Measurements from ENCODE around the gene ZNF841. TPM values are rescaled to one million over a fixed set of nuclear protein-coding genes. Genes with fewer than 3 reads are reported as not detected.

Gene ZNF841
- total and polyA plus RNA-seq, 9 of the 15 experiments (the other 6 are each of a cell fraction or from before 2014, with no cell fraction given): 3.1 to 17.1 (median 11.0) TPM

DNA sequence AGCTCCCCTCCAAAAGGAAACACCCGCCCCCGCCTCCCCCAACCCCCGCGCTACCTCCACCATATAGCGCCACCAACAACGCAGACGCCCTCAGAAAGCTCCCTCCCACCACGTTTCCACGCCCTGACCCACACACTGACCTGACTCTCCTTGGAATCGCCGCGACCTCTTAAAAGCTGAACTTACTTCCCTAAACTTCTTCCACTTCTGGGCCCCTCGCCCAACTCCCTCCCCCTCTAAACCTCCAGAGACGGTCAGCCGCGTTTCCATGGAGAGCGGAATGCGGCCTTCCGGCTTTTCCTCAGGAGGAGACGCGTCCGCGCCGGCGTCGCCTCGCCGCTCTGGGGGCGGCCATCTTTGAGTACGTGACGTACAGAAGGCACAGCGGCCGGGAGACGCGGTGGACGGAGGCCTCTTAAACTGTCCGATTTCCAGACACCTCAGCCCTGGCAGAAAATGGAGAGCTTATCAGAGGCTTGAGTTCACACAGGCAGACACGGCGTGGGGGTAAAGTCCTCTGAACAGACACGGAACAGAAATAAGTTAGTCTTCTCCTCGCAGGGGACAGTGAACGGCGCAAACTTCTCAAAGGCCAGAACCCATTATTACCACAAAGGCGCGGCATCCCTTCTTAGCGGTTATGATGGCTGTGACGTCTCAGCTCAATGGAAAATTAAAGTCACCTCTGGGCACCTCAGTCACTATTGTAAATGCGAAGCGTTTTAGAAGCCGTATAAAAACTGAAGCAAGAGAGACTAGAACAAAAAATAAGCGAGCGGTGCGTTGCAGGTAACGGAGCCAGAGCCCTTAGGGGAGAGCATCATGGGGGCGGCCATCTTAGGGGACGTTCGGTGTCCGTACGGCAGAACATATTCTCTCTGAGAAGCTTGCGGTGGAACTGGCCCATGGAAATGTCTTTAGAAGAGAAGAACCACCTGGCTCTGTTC lies 46.7 kb downstream of the ZNF841 start, which contains the start of gene ZNF432 (continued):
- TF ChIP-seq, protein P1, sequence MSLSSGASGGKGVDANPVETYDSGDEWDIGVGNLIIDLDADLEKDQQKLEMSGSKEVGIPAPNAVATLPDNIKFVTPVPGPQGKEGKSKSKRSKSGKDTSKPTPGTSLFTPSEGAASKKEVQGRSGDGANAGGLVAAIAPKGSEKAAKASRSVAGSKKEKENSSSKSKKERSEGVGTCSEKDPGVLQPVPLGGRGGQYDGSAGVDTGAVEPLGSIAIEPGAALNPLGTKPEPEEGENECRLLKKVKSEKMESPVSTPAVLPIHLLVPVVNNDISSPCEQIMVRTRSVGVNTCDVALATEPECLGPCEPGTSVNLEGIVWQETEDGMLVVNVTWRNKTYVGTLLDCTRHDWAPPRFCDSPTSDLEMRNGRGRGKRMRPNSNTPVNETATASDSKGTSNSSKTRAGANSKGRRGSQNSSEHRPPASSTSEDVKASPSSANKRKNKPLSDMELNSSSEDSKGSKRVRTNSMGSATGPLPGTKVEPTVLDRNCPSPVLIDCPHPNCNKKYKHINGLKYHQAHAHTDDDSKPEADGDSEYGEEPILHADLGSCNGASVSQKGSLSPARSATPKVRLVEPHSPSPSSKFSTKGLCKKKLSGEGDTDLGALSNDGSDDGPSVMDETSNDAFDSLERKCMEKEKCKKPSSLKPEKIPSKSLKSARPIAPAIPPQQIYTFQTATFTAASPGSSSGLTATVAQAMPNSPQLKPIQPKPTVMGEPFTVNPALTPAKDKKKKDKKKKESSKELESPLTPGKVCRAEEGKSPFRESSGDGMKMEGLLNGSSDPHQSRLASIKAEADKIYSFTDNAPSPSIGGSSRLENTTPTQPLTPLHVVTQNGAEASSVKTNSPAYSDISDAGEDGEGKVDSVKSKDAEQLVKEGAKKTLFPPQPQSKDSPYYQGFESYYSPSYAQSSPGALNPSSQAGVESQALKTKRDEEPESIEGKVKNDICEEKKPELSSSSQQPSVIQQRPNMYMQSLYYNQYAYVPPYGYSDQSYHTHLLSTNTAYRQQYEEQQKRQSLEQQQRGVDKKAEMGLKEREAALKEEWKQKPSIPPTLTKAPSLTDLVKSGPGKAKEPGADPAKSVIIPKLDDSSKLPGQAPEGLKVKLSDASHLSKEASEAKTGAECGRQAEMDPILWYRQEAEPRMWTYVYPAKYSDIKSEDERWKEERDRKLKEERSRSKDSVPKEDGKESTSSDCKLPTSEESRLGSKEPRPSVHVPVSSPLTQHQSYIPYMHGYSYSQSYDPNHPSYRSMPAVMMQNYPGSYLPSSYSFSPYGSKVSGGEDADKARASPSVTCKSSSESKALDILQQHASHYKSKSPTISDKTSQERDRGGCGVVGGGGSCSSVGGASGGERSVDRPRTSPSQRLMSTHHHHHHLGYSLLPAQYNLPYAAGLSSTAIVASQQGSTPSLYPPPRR (CRISPR knock-in tag; IDR thresholded peaks at IDR 0.05; ENCODE audit: borderline replicate concordance): peak; percentile 86
- TF ChIP-seq ZFX (CRISPR knock-in tag; IDR thresholded peaks at IDR 0.05): peak; percentile 96
- TF ChIP-seq, protein P2, sequence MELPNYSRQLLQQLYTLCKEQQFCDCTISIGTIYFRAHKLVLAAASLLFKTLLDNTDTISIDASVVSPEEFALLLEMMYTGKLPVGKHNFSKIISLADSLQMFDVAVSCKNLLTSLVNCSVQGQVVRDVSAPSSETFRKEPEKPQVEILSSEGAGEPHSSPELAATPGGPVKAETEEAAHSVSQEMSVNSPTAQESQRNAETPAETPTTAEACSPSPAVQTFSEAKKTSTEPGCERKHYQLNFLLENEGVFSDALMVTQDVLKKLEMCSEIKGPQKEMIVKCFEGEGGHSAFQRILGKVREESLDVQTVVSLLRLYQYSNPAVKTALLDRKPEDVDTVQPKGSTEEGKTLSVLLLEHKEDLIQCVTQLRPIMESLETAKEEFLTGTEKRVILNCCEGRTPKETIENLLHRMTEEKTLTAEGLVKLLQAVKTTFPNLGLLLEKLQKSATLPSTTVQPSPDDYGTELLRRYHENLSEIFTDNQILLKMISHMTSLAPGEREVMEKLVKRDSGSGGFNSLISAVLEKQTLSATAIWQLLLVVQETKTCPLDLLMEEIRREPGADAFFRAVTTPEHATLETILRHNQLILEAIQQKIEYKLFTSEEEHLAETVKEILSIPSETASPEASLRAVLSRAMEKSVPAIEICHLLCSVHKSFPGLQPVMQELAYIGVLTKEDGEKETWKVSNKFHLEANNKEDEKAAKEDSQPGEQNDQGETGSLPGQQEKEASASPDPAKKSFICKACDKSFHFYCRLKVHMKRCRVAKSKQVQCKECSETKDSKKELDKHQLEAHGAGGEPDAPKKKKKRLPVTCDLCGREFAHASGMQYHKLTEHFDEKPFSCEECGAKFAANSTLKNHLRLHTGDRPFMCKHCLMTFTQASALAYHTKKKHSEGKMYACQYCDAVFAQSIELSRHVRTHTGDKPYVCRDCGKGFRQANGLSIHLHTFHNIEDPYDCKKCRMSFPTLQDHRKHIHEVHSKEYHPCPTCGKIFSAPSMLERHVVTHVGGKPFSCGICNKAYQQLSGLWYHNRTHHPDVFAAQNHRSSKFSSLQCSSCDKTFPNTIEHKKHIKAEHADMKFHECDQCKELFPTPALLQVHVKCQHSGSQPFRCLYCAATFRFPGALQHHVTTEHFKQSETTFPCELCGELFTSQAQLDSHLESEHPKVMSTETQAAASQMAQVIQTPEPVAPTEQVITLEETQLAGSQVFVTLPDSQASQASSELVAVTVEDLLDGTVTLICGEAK (IDR thresholded peaks at IDR 0.05): peak; percentile 65
- TF ChIP-seq, protein P2 (CRISPR knock-in tag; IDR thresholded peaks at IDR 0.05): no peak
- no peak for TF ChIP-seq ZNF184 (CRISPR knock-in tag; IDR thresholded peaks at IDR 0.05)
- TF ChIP-seq ZNF79 (CRISPR knock-in tag; IDR thresholded peaks at IDR 0.05; ENCODE audit: low read depth): no peak
- peak; percentile 74 for TF ChIP-seq TAF1 (IDR thresholded peaks at IDR 0.05; ENCODE audit: control insufficient read depth, extremely low read depth, insufficient read depth, low read length, severe bottlenecking)
- no peak for TF ChIP-seq CEBPG (CRISPR knock-in tag; IDR thresholded peaks at IDR 0.05)
- no peak for TF ChIP-seq CEBPG (tag; conservative IDR thresholded peaks at IDR 0.05 in 1 of 2, IDR thresholded peaks at IDR 0.05 in 1 of 2)
- peak; percentile 91 for TF ChIP-seq CXXC5 (CRISPR knock-in tag; IDR thresholded peaks at IDR 0.05)
- no peak for TF ChIP-seq MCM7 (IDR thresholded peaks at IDR 0.05)
- TF ChIP-seq TAF9B (IDR thresholded peaks at IDR 0.05; ENCODE audit: partially characterized antibody): peak; percentile 25
- TF ChIP-seq TSC22D4 (tag; IDR thresholded peaks at IDR 0.05): no peak
